ENCODE measurements around the gene PRDM11. TPM values are rescaled to one million over a fixed set of nuclear protein-coding genes. Genes with fewer than 3 reads are reported as not detected.

The PRDM11 gene
- total RNA-seq, 1 experiment from 2014 or later: 8.1 TPM

DNA sequence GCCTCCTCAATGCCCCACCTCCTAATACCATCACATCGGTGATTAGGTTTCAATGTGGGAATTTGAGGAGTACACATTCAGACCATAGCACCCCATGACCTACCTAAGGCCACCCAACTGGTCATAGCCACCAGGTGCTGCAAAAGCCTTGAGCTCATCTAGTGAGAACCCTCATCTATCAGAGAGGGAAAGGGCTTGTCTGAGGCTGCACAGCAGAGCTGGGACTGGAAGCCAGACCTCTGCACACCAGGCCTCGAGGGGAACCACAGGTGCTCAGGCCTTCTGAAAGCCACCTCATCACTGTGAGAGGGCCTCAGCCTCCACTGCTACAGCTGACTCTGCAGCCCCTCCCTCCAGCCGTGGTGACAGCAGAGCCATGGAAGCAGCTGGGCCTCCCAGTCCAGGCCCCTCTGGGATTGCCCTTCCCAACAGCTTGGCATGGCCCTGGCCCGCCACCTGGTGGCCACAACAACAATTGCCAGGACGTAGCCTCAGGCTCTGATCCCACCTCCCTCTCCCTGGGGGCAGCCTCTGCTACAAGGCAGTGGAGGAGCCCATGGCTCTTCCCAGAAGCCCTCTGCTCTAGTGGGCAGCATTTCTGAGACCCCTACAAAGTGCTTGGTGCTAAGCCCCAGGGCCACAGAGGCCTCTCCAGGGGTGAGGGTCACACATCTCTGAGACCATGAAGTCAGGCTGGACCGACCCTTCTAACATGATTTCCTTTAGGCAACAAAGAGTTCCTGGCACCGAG lies 41.0 kb upstream of the PRDM11 start:
- no peak overlapping the region for H3K27ac Mint-ChIP-seq (ENCODE audit: unreplicated experiment)
- H3K27me3 Mint-ChIP-seq (ENCODE audit: unreplicated experiment): peaks cover 56% of the 10 kb centered on the region
- peak; percentile 82 for DNase-seq
- no peak overlapping the region for H3K4me3 Mint-ChIP-seq (ENCODE audit: low read depth, unreplicated experiment)
- intact Hi-C loops (cut with micrococcal nuclease; ENCODE audit: unreplicated experiment): loop anchor here (1.0 kb wide), 1 partner anchor 178 kb away; no protein-coding TSS in a partner anchor
- TF ChIP-seq, protein P1, sequence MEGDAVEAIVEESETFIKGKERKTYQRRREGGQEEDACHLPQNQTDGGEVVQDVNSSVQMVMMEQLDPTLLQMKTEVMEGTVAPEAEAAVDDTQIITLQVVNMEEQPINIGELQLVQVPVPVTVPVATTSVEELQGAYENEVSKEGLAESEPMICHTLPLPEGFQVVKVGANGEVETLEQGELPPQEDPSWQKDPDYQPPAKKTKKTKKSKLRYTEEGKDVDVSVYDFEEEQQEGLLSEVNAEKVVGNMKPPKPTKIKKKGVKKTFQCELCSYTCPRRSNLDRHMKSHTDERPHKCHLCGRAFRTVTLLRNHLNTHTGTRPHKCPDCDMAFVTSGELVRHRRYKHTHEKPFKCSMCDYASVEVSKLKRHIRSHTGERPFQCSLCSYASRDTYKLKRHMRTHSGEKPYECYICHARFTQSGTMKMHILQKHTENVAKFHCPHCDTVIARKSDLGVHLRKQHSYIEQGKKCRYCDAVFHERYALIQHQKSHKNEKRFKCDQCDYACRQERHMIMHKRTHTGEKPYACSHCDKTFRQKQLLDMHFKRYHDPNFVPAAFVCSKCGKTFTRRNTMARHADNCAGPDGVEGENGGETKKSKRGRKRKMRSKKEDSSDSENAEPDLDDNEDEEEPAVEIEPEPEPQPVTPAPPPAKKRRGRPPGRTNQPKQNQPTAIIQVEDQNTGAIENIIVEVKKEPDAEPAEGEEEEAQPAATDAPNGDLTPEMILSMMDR (IDR thresholded peaks at IDR 0.05; ENCODE audit: unreplicated experiment): peak; percentile 90
- no TSS peak for BruUV-seq (replicated peaks)
- H3K4me1 Mint-ChIP-seq (ENCODE audit: low read depth, unreplicated experiment): peaks cover 7% of the 10 kb centered on the region
- no peaks in the 10 kb centered on the region for H3K9me3 Mint-ChIP-seq (ENCODE audit: low read depth, unreplicated experiment)
- CTCF ChIA-PET: interaction anchor here (0.6 to 8.8 kb wide), 8 partner anchors 126 to 663 kb away, joined by 3 to 116 read pairs (median 4); no protein-coding TSS in a partner anchor
- no peaks in the 10 kb centered on the region for H3K36me3 Mint-ChIP-seq (ENCODE audit: insufficient read depth, unreplicated experiment)

DNA sequence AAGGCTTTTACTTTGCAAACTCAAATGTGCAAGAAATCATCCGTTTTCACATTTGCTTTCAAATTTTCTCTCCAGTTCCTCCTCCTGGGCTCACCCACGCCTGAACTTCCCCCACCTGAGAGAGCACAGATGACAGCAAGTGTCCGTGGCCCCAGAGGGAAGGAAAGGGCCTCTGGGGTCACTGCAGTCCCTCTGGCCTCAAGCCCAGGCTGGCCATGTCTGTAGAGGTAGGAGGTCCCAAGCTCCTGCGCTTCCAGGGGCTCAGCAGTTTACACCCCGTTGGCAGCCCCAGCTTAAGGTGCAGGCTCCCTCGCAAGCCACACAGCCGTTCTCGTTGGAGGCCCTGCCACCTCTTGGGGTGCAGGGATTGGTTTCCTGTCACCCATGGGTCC lies 40.5 kb upstream of the PRDM11 start:
- H3K36me3 Mint-ChIP-seq (ENCODE audit: insufficient read depth, unreplicated experiment): no peaks in the 10 kb centered on the region
- no peak overlapping the region for H3K27ac Mint-ChIP-seq (ENCODE audit: unreplicated experiment)
- H3K27me3 Mint-ChIP-seq (ENCODE audit: unreplicated experiment): peaks cover 50% of the 10 kb centered on the region
- H3K4me3 Mint-ChIP-seq (ENCODE audit: low read depth, unreplicated experiment): no peak overlapping the region
- no TSS peak for BruUV-seq (replicated peaks)
- H3K9me3 Mint-ChIP-seq (ENCODE audit: low read depth, unreplicated experiment): no peaks in the 10 kb centered on the region
- CTCF ChIA-PET: interaction anchor here (1.1 to 8.8 kb wide), 4 partner anchors 126 to 177 kb away, joined by 3 to 116 read pairs (median 54); no protein-coding TSS in a partner anchor
- TF ChIP-seq, protein P1 (IDR thresholded peaks at IDR 0.05; ENCODE audit: unreplicated experiment): no peak
- H3K4me1 Mint-ChIP-seq (ENCODE audit: low read depth, unreplicated experiment): peaks cover 7% of the 10 kb centered on the region
- DNase-seq: no peak
- intact Hi-C loops (cut with micrococcal nuclease; ENCODE audit: unreplicated experiment): loop anchor here (1.0 kb wide), 1 partner anchor 179 kb away; no protein-coding TSS in a partner anchor

DNA sequence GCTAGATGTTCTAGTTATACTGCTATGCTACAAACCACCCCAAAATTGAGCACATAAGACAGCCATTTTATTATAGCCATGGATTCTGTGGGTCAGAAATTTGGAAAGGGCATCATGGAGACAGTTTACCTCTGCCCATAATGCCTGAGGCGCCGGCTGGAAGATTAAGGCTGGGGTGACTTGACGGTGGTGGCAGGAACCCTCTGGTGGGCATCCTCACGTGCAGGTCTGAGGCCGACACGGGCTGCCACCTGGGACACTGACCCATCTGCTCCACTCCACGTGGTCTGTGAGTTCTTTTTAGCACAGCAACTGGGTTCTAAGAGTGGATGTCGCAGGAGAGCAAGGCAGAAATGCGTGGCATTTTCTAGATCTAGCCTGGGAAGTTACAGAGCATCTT lies 40.0 kb upstream of the PRDM11 start:
- BruUV-seq (replicated peaks): no TSS peak
- TF ChIP-seq, protein P1 (IDR thresholded peaks at IDR 0.05; ENCODE audit: unreplicated experiment): no peak
- Mint-ChIP-seq H3K36me3 (ENCODE audit: insufficient read depth, unreplicated experiment) (no peaks in the 10 kb centered on the region), H3K4me3 (ENCODE audit: low read depth, unreplicated experiment) (no peak overlapping the region), H3K4me1 (ENCODE audit: low read depth, unreplicated experiment) (peaks cover 7% of the 10 kb centered on the region), H3K27ac (ENCODE audit: unreplicated experiment) (no peak overlapping the region), H3K9me3 (ENCODE audit: low read depth, unreplicated experiment) (no peaks in the 10 kb centered on the region), H3K27me3 (ENCODE audit: unreplicated experiment) (peaks cover 46% of the 10 kb centered on the region)
- intact Hi-C loops (cut with micrococcal nuclease; ENCODE audit: unreplicated experiment): no loop called here
- no peak for DNase-seq
- CTCF ChIA-PET: interaction anchor here (1.1 to 8.8 kb wide), 3 partner anchors 161 to 177 kb away, joined by 4 to 116 read pairs (median 105); no protein-coding TSS in a partner anchor

DNA sequence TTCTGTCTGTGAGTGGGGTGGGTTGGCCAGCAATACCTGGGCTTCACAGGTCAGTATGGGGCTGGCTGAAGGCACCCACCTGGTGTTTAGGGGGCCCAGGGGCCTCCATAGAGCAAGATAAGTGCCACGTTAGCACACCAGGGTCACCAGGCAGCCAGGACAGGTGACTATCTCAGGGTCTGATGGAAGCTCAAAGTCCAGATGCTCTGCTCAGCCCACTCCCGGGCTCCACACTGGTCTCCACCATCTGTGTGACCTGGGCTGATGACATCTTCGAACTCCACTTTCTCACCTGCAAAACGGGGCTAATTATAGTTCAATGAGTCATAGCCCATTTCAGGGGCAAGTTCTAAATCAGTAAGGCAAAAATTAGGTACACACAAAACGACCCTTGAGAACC lies 39.4 kb upstream of the PRDM11 start:
- H3K36me3 Mint-ChIP-seq (ENCODE audit: insufficient read depth, unreplicated experiment): no peaks in the 10 kb centered on the region
- BruUV-seq (replicated peaks): no TSS peak
- no peak overlapping the region for H3K4me3 Mint-ChIP-seq (ENCODE audit: low read depth, unreplicated experiment)
- peaks cover 46% of the 10 kb centered on the region for H3K27me3 Mint-ChIP-seq (ENCODE audit: unreplicated experiment)
- TF ChIP-seq, protein P1 (IDR thresholded peaks at IDR 0.05; ENCODE audit: unreplicated experiment): no peak
- CTCF ChIA-PET: interaction anchor here (8.5 to 8.8 kb wide), 2 partner anchors 170 to 178 kb away, joined by 105 to 116 read pairs; no protein-coding TSS in a partner anchor
- H3K4me1 Mint-ChIP-seq (ENCODE audit: low read depth, unreplicated experiment): peaks cover 7% of the 10 kb centered on the region
- DNase-seq: no peak
- H3K27ac Mint-ChIP-seq (ENCODE audit: unreplicated experiment): no peak overlapping the region
- H3K9me3 Mint-ChIP-seq (ENCODE audit: low read depth, unreplicated experiment): no peaks in the 10 kb centered on the region
- intact Hi-C loops (cut with micrococcal nuclease; ENCODE audit: unreplicated experiment): no loop called here
